ENCODE measurements around the gene SV2C. TPM values are rescaled to one million over a fixed set of nuclear protein-coding genes. Genes with fewer than 3 reads are reported as not detected.
"Not testable (repeated sequence)": the region's sequence is repeated elsewhere in the genome, so short reads cannot be mapped to it uniquely, and the experiment has no call there.

SV2C gene
- total and polyA plus RNA-seq, 2 donors (not counting 1 experiment from before 2014, with no cell fraction given): not detected

- H3K27ac ChIP-seq (ENCODE audit: insufficient read depth, low read length): no peak overlapping the region
- no peak overlapping the region for H3K4me3 ChIP-seq (replicated peaks in 1 of 4; ENCODE audit: control extremely low read depth in 1 of 4, insufficient read depth in 1 of 4, low read depth in 3 of 4, low read length in 4 of 4)
- no peak for DNase-seq (ENCODE audit: low read depth in 2 of 2)
- TF ChIP-seq CTCF (conservative IDR thresholded peaks at IDR 0.05 in 1 of 2, IDR thresholded peaks at IDR 0.05 in 1 of 2; ENCODE audit: low read depth in 1 of 2, low read length in 2 of 2): no peak
- TF ChIP-seq EZH2 (IDR thresholded peaks at IDR 0.05; ENCODE audit: low read length, missing control alignments): no peak
- H3K9me3 ChIP-seq (ENCODE audit: control insufficient read depth, insufficient read depth, low read depth, low read length): no peaks in the 10 kb centered on the region
- no peak overlapping the region for H3K4me2 ChIP-seq (ENCODE audit: extremely low read depth, insufficient read depth, low read length)
- H3K9ac ChIP-seq (ENCODE audit: insufficient read depth, low read length): no peak overlapping the region
- no peaks in the 10 kb centered on the region for H3K27me3 ChIP-seq (ENCODE audit: control insufficient read depth, insufficient read depth, low read length)
- no peak overlapping the region for H2AFZ ChIP-seq (ENCODE audit: low read length)
- no peaks in the 10 kb centered on the region for H3K4me1 ChIP-seq (ENCODE audit: control insufficient read depth, extremely low read depth, insufficient read depth, low read length)
- no peaks in the 10 kb centered on the region for H3K79me2 ChIP-seq (ENCODE audit: control insufficient read depth, insufficient read depth, low read length)
- H4K20me1 ChIP-seq (ENCODE audit: control insufficient read depth, extremely low read depth, insufficient read depth, low read length): no peaks in the 10 kb centered on the region
- H3K36me3 ChIP-seq (ENCODE audit: control insufficient read depth, insufficient read depth, low read length): no peaks in the 10 kb centered on the region
Observed at GRCh38 chr5:76319673-76320072, 236.5 kb downstream of the SV2C start.

- not testable (repeated sequence) for H3K27ac ChIP-seq (ENCODE audit: insufficient read depth, low read length); H3K36me3 ChIP-seq (ENCODE audit: control insufficient read depth, insufficient read depth, low read length); H2AFZ ChIP-seq (ENCODE audit: low read length); H3K27me3 ChIP-seq (ENCODE audit: control insufficient read depth, insufficient read depth, low read length); H3K4me3 ChIP-seq (replicated peaks in 1 of 4; ENCODE audit: control extremely low read depth in 1 of 4, insufficient read depth in 1 of 4, low read depth in 3 of 4, low read length in 4 of 4); H3K4me2 ChIP-seq (ENCODE audit: extremely low read depth, insufficient read depth, low read length); H3K9ac ChIP-seq (ENCODE audit: insufficient read depth, low read length); H4K20me1 ChIP-seq (ENCODE audit: control insufficient read depth, extremely low read depth, insufficient read depth, low read length); H3K4me1 ChIP-seq (ENCODE audit: control insufficient read depth, extremely low read depth, insufficient read depth, low read length); DNase-seq (ENCODE audit: low read depth in 2 of 2); H3K9me3 ChIP-seq (ENCODE audit: control insufficient read depth, insufficient read depth, low read depth, low read length); H3K79me2 ChIP-seq (ENCODE audit: control insufficient read depth, insufficient read depth, low read length)
Observed at GRCh38 chr5:76323494-76323893, 240.3 kb downstream of the SV2C start.

GRCh38 chr5:76325326-76325725 lies 242.1 kb downstream of the SV2C start:
- no peaks in the 10 kb centered on the region for H3K36me3 ChIP-seq (ENCODE audit: control insufficient read depth, insufficient read depth, low read length)
- no peak overlapping the region for H2AFZ ChIP-seq (ENCODE audit: low read length)
- DNase-seq (ENCODE audit: low read depth in 2 of 2): no peak
- no peaks in the 10 kb centered on the region for H3K27me3 ChIP-seq (ENCODE audit: control insufficient read depth, insufficient read depth, low read length)
- TF ChIP-seq EZH2 (IDR thresholded peaks at IDR 0.05; ENCODE audit: low read length, missing control alignments) (no peak), CTCF (conservative IDR thresholded peaks at IDR 0.05 in 1 of 2, IDR thresholded peaks at IDR 0.05 in 1 of 2; ENCODE audit: low read depth in 1 of 2, low read length in 2 of 2) (no peak)
- no peak overlapping the region for H3K27ac ChIP-seq (ENCODE audit: insufficient read depth, low read length)
- H3K4me3 ChIP-seq (replicated peaks in 1 of 4; ENCODE audit: control extremely low read depth in 1 of 4, insufficient read depth in 1 of 4, low read depth in 3 of 4, low read length in 4 of 4): no peak overlapping the region
- H4K20me1 ChIP-seq (ENCODE audit: control insufficient read depth, extremely low read depth, insufficient read depth, low read length): no peaks in the 10 kb centered on the region
- H3K9ac ChIP-seq (ENCODE audit: insufficient read depth, low read length): no peak overlapping the region
- H3K9me3 ChIP-seq (ENCODE audit: control insufficient read depth, insufficient read depth, low read depth, low read length): no peaks in the 10 kb centered on the region
- H3K79me2 ChIP-seq (ENCODE audit: control insufficient read depth, insufficient read depth, low read length): no peaks in the 10 kb centered on the region
- no peak overlapping the region for H3K4me2 ChIP-seq (ENCODE audit: extremely low read depth, insufficient read depth, low read length)
- H3K4me1 ChIP-seq (ENCODE audit: control insufficient read depth, extremely low read depth, insufficient read depth, low read length): no peaks in the 10 kb centered on the region

All from fibroblast of lung (primary cell).